Activated CD4-positive, alpha-beta T cell treated with anti-CD3 and anti-CD28 coated beads for 36 hours (primary cell): ENCODE data around the gene HEPACAM. TPM values are rescaled to one million over a fixed set of nuclear protein-coding genes. Genes with fewer than 3 reads are reported as not detected.

Experiments
- ATAC-seq: fragments of 200-7000 bp; cut with Tn5 transposase; one replicate; pipeline ENCODE4 v1.10.0; 2021; ENCODE audit warnings: mild to moderate bottlenecking, moderate library complexity
- CTCF ChIA-PET: fragments of 350-600 bp; sonication (Branson Sonifier 250); formaldehyde crosslinking; loops from one replicate; lab custom pipeline; 2021; ENCODE audit warnings: antibody characterized with exemption; lab: Charles Lee
- POLR2A ChIA-PET: fragments of 350-600 bp; sonication (Branson Sonifier 250); formaldehyde crosslinking; loops from one replicate; lab custom pipeline; 2021; ENCODE audit warnings: antibody characterized with exemption, inconsistent platforms; lab: Charles Lee
- DNase-seq: peaks from one replicate; pipeline ENCODE4 v3.0.0-alpha.2; 2020
- H3K27ac Mint-ChIP-seq: one replicate; pipeline ENCODE4 v1.8.0; 2021; ENCODE audit warnings: mixed read lengths
- H3K27me3 Mint-ChIP-seq: one replicate; pipeline ENCODE4 v1.8.0; 2021; ENCODE audit warnings: mixed read lengths
- H3K36me3 Mint-ChIP-seq: one replicate; pipeline ENCODE4 v1.8.0; 2021; ENCODE audit warnings: low read depth, mixed read lengths
- H3K4me1 Mint-ChIP-seq: one replicate; pipeline ENCODE4 v1.8.0; 2021; ENCODE audit warnings: mixed read lengths
- H3K4me3 Mint-ChIP-seq: one replicate; pipeline ENCODE4 v1.8.0; 2021; ENCODE audit warnings: mild to moderate bottlenecking, moderate library complexity, mixed read lengths
- H3K9me3 Mint-ChIP-seq: one replicate; pipeline ENCODE4 v1.8.0; 2021; ENCODE audit warnings: low read depth, mixed read lengths
- intact Hi-C, 2 experiments: fragments of 100-400 bp; cut with DNase I in 1 of 2; cut with micrococcal nuclease in 1 of 2; formaldehyde crosslinking; loops; one replicate each; pipeline versions ENCODE4 v1.14.2 to v1.15.1; 2022 to 2024; cut with DNase I, micrococcal nuclease
- total RNA-seq, 2 experiments: library from RNA; stranded (reverse); gene quantifications; one replicate each; pipeline ENCODE4 v1.2.3, GENCODE V29; 2021

Gene HEPACAM
- total RNA-seq, 2 experiments from 2014 or later = not detected

DNA sequence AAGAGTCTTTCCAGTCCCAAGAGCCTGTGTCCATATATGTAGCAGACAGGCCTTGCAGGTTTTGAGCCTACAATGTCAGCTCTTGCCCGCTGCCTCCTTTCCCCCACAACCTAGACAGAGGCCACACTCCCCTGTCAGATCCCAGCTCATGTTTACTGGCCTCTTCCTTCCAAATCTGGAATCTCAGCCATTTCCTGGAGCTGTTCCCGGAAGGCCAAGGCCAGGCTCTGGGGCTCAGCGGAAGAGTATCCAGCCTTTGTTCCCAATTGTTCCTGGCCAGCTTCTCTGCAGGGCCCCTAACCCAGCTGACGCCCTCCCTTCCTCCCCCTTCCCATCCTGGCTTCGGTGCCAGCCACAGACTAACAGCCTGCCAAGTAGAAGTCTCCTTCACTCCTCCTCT lies 37.1 kb downstream of the HEPACAM start:
- Mint-ChIP-seq H3K36me3 (no peaks in the 10 kb centered on the region), H3K27me3 (peaks cover 14% of the 10 kb centered on the region), H3K4me3 (no peak overlapping the region), H3K9me3 (no peaks in the 10 kb centered on the region), H3K27ac (no peak overlapping the region), H3K4me1 (no peaks in the 10 kb centered on the region)
- ChIA-PET POLR2A (no interaction called here), CTCF (no interaction called here)
- ATAC-seq (no peak), DNase-seq (no peak)
- intact Hi-C loops = no loop called here

DNA sequence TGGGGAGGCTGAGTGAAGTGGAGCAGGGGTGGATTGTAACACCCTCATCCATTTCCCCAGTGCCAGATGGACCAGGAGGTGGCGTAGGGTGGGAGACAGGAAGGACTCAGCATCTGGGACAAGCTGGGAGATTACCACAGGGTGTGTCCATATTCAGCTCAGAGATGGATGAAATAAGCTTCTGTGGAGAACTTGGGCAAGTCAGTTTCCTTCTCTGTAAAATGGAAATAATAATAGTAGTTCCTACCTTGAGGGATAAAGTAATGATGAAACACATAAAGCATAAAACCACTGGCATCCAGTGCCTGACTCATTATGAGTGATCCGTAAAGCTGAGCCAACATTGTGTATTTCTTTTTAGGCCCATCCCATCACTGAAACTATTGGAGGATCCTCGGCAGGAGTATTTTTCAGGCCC lies 37.6 kb downstream of the HEPACAM start:
- no peak for ATAC-seq
- Mint-ChIP-seq H3K27me3 (peaks cover 14% of the 10 kb centered on the region), H3K9me3 (no peaks in the 10 kb centered on the region), H3K36me3 (no peaks in the 10 kb centered on the region), H3K4me3 (no peak overlapping the region), H3K27ac (no peak overlapping the region), H3K4me1 (no peaks in the 10 kb centered on the region)
- intact Hi-C loops = no loop called here
- no peak for DNase-seq
- ChIA-PET CTCF (no interaction called here), POLR2A (no interaction called here)

DNA sequence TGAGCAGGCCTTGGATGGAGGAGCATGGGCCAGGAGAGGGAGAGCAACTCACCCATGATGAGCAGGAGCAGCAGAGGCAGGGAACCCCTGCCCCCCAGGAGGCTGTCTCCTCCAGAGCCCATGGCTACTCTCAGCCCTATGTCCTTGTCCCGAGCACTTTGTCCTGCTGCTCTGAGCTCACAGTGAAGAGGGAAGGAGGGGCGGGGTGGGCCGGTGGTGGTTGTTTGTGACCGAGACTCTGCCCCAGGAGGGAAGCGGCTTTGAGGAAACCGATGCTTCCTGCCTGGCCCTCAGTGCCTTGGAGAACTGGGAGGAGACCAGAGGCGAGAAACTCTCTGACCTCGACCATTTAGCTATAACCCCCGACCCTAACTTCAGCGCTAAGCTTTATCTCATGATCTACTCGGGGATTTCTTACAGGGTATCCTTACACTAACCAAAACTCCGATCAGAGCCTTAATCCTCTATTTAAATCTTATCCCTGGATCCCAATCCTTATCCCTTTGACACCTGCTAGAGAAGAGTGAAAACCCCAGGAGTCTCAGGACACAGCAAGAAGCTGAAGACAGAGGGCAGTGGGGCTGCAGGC lies 38.1 kb downstream of the HEPACAM start, which contains the start of gene ROBO4:
TSS of gene ROBO4 (minus strand) at position 192 of the 589 bp plus-strand sequence. CDS start at position 122, 70 bp downstream.
- Mint-ChIP-seq H3K4me3 (no peak within 1 kb of the TSS), H3K27ac (no peak within 1 kb of the TSS), H3K27me3 (peaks cover 14% of the 10 kb centered on the region), H3K9me3 (no peaks in the 10 kb centered on the region), H3K36me3 (no peaks in the 10 kb centered on the region), H3K4me1 (no peaks in the 10 kb centered on the region)
- POLR2A ChIA-PET = no interaction called here
- ATAC-seq = no peak
- DNase-seq = no peak
- CTCF ChIA-PET = no interaction called here
- intact Hi-C loops = no loop called here

DNA sequence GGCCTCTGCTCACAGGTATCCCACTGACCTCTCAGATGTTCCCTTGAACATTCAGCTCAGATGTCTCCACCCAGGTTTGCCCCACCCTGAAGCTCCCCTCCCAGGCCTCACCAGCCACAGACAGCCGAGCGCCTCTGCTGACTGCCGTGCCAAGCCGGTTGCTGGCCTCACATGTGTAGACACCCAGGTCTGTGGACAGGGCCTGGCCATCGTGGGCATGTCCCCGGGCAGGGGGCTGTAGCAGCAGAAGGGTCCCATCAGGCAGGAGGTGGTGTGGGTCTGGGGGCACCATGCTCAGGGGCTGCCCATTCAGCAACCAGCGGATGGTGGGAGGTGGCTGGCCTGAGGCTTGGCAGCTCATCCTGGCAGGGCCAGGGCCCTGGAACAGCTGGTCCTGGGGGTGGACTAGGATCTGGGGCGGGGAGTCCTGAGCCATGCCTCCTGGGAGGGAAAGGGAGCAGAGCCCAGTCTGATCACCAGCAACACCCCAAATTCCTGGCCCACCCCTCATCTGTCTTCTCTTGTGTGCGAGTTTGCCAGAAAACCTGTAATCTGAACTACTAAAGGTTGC lies 38.9 kb downstream of the HEPACAM start:
- ChIA-PET CTCF (no interaction called here), POLR2A (no interaction called here)
- DNase-seq (no peak), ATAC-seq (no peak)
- Mint-ChIP-seq H3K27ac (no peak overlapping the region), H3K4me1 (no peaks in the 10 kb centered on the region), H3K36me3 (no peaks in the 10 kb centered on the region), H3K4me3 (no peak overlapping the region), H3K27me3 (peaks cover 14% of the 10 kb centered on the region), H3K9me3 (no peaks in the 10 kb centered on the region)
- intact Hi-C loops = no loop called here

DNA sequence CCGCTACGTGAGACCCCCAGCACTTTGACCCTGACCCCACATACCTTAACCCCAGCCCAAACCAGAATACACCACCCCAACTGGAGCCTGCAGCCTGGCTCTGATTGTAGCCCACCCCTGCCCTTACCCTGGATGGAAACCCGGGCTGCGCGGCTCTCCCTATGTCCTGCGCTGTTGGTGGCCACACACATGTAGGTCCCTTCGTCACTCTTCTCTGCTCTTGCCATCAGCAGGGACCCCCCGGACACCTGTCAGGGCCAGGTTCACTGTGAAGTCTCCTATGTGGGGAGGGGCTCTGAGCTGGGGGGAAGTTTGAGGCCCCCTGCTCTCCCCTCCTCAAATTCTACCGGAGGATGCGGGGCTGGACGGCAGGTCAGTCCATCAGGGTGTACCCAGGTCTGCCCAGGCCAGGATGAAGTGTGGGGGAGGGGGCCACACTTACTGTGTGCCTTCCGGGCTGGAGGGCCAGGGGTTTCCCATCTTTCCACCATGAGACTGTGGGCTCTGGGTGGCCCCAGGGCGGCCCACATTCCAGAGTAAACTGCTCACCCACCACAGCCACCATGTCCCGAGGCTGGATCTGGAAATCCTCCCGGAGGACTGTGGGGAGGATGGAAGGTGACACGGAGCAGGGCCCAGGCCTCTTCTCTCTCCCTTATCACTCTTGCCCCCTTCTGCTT lies 39.6 kb downstream of the HEPACAM start:
- Mint-ChIP-seq H3K4me1 (no peaks in the 10 kb centered on the region), H3K4me3 (no peak overlapping the region), H3K9me3 (no peaks in the 10 kb centered on the region), H3K36me3 (no peaks in the 10 kb centered on the region), H3K27ac (no peak overlapping the region), H3K27me3 (peaks cover 8% of the 10 kb centered on the region)
- DNase-seq (no peak), ATAC-seq (no peak)
- POLR2A ChIA-PET = no interaction called here
- CTCF ChIA-PET = no interaction called here
- intact Hi-C loops = no loop called here

DNA sequence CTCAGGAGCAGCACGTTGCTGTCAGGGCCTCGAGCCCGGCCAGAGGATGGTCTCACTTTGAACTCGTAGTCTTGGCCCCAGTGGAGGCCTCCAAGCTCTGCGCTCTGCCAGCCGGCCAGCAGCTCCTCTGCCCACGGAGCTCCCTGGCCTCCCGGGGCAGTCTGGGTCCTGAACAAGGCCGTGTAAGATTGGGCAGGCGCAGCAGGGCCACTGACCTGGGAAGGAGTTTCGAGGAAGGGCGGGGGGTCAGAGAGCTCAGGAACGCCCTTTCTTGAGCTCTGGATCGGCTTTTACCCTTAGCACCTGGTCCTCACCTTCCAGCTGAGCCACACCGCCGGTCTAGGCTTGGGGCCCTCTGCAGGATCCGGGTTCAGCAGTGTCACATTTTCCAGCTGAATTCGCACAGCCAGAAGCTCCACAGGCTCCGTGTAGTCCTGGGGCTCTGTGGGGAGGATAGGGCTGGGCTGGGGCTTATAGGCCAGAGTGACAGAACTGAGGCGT lies 40.3 kb downstream of the HEPACAM start:
- Mint-ChIP-seq H3K27me3 (peaks cover 5% of the 10 kb centered on the region), H3K4me3 (no peak overlapping the region), H3K27ac (no peak overlapping the region), H3K36me3 (no peaks in the 10 kb centered on the region), H3K9me3 (no peaks in the 10 kb centered on the region), H3K4me1 (no peaks in the 10 kb centered on the region)
- no peak for ATAC-seq
- DNase-seq = no peak
- ChIA-PET POLR2A (no interaction called here), CTCF (interaction anchor here (0.6 to 1.0 kb wide), 2 partner anchors 59 to 555 kb away, joined by 3 read pairs; no protein-coding TSS in a partner anchor)
- intact Hi-C loops = no loop called here

DNA sequence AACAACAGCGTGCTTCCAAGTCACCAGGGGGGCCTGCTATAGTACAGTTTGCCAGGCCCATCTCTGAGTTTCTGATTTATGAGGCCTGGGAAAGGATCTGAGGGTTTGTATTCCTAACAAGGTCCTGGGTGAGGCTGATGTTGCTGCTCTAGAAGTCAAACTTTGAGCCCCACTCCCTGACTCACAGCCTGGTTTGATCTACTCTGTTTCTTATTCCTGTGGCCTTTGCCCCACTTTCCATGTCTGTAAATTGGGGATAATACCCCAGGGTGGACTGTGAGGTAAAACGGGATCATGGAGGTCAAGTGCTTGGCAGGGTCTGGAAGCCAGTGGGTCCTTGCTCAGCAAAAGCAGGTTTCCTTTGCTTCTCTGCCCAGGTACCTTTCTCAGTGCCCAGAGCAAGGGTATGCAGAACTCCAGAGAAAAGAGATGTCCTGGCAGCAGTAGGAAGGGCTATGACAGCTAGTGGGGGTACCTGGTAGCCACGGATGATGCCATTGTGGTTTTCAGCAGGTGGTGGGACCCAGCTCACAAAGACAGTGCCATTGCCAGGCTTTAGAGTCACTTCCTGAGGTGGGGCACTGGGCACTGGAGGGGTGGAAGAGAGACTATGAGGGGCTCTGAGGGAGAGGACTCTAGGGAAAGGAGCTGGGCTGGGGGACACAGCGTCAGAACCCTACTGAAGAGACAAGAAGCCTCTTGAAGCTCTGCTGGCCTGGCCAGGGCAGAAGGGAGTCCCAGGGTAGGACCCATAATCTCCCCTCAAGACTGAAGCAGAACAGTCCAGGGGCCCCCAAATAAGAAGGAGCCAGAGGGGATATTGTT lies 41.0 kb downstream of the HEPACAM start:
- no peaks in the 10 kb centered on the region for H3K4me1 Mint-ChIP-seq
- CTCF ChIA-PET = interaction anchor here (0.6 to 1.0 kb wide), 2 partner anchors 58 to 556 kb away, joined by 3 read pairs; no protein-coding TSS in a partner anchor
- ATAC-seq = no peak

DNA sequence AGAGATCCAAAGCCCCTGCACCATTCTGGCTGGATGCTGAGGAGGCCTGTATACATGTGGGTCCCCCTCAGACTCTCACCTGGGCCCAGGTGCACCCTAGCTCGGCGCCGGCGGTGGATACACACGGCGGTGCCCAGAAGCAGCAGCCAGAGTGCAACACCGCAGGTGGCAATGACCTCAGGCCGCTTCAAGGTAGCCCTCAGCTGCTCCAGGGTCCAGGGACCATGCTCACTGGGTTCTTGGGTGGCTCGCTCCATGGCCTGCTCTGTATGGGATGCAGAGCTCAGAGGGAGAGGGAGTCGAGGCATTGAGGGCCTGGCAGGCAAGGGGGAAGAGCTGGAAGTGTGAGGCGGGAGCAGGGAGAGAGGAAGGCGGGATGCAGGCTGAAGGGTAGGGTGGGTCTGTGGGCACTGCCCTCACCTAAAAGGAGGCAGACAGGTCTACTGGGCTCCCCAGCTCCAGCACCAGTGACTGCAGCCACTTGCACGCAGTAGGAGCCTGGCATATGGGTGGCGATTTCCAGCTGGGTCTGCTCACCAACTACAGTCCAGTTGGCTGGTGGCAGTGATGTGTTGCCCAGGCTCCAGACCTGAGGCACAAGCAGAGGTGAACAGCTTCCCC lies 42.0 kb downstream of the HEPACAM start:
- Mint-ChIP-seq H3K36me3 (no peaks in the 10 kb centered on the region), H3K4me3 (no peak overlapping the region), H3K4me1 (no peaks in the 10 kb centered on the region), H3K27me3 (peaks cover 2% of the 10 kb centered on the region), H3K9me3 (no peaks in the 10 kb centered on the region), H3K27ac (no peak overlapping the region)
- ATAC-seq (no peak), DNase-seq (no peak)
- POLR2A ChIA-PET = no interaction called here
- CTCF ChIA-PET = interaction anchor here (0.6 kb wide), 1 partner anchor 17 kb away, joined by 3 read pairs; no protein-coding TSS in a partner anchor
- intact Hi-C loops = no loop called here

More for the DNA sequence above, 41.0 kb downstream of the HEPACAM start:
- peaks cover 5% of the 10 kb centered on the region for H3K27me3 Mint-ChIP-seq
- POLR2A ChIA-PET = no interaction called here
- no peaks in the 10 kb centered on the region for H3K36me3 Mint-ChIP-seq
- no peak for DNase-seq
- no peak overlapping the region for H3K27ac Mint-ChIP-seq
- intact Hi-C loops = no loop called here
- H3K9me3 Mint-ChIP-seq = no peaks in the 10 kb centered on the region
- no peak overlapping the region for H3K4me3 Mint-ChIP-seq

DNA sequence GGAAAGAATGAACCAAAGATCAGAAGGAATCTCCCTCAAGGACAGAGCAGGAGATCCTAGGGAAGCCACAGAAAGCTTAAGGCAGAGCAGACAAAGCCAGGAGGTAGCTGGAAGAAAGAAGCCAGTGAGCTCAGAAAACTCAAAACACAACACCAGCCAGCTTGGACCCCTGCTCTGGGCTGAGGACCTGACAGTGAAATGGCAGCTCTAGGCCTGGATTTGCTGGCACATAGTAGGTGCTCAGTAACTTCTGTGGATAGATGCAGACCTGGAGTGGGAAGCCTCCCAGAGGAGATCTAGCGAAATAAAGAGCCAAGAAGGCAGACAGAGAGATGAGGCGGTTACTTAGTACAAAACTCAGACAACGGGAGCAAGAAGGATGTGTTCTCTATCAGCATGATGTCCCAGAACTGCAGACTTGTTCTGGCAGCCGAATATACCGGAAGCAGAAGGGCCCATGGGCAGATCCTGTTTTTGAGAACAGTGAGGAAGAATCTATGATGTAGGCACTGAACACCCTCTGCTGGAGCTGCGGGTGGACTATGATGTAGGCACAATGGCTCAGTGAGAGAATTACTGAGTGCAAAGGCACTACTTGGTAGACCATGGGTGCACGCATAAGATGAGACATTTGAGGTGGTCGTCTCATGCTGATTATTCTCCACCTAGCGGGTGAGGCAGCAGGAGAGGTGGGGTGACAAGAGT lies 42.9 kb downstream of the HEPACAM start:
- Mint-ChIP-seq H3K27me3 (peaks cover 2% of the 10 kb centered on the region), H3K4me1 (no peaks in the 10 kb centered on the region), H3K9me3 (no peaks in the 10 kb centered on the region), H3K4me3 (no peak overlapping the region), H3K27ac (no peak overlapping the region), H3K36me3 (no peaks in the 10 kb centered on the region)
- DNase-seq = no peak
- ATAC-seq = no peak
- ChIA-PET CTCF (interaction anchor here (0.7 kb wide), 1 partner anchor 248 kb away, joined by 3 read pairs; no protein-coding TSS in a partner anchor), POLR2A (interaction anchor here (0.6 kb wide), 1 partner anchor 21 kb away, joined by 3 read pairs; no protein-coding TSS in a partner anchor)
- intact Hi-C loops = no loop called here

DNA sequence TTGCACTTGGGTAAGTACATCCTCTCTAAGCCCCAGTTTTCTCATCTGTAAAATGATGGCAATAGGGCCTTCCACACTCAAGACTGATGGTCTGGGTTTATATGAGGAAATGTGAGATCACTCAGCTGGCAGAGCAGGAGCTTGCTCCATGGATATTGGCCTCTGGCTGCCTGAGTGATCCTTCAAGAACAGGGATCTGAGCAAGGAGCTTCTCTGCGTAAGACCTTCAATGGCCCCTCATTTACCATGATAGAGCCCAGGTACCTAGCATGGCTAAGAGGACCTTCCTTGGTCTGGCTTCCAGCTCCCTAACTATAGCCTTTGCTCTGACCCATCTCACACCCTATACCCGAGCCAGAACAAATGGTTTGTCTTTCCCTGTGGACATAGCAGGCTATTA lies 43.7 kb downstream of the HEPACAM start:
- ATAC-seq (no peak), DNase-seq (no peak)
- no peak overlapping the region for H3K4me3 Mint-ChIP-seq
- ChIA-PET POLR2A (no interaction called here), CTCF (interaction anchor here (0.5 to 2.1 kb wide), 2 partner anchors 26 to 535 kb away, joined by 3 to 12 read pairs; no protein-coding TSS in a partner anchor)
- no peak overlapping the region for H3K27ac Mint-ChIP-seq
- no peaks in the 10 kb centered on the region for H3K27me3 Mint-ChIP-seq
- H3K36me3 Mint-ChIP-seq = no peaks in the 10 kb centered on the region
- intact Hi-C loops = no loop called here
- H3K4me1 Mint-ChIP-seq = no peaks in the 10 kb centered on the region
- H3K9me3 Mint-ChIP-seq = no peaks in the 10 kb centered on the region
